ENCODE results near the gene TUBE1.
A peak's percentile ranks its signal among the peaks of the same experiment; 100 is the strongest.
"Not testable (repeated sequence)": the region's sequence is repeated elsewhere in the genome, so short reads cannot be mapped to it uniquely, and the experiment has no call there.

Gene TUBE1

GRCh38 chr6:112087136-112087911 is at the start of gene TUBE1, which contains the start of gene FAM229B:
Gene TUBE1 (minus strand): TSS chr6:112087482. CDS start chr6:112087434, 48 bp downstream.
Gene FAM229B (plus strand): TSS chr6:112087591. CDS start chr6:112099284, 11,693 bp downstream.
- DNase-seq: peak; percentile 98

GRCh38 chr6:112130878-112131277 is 43.6 kb upstream of the TUBE1 start:
- DNase-seq: no peak

GRCh38 chr6:112128208-112128607 is 40.9 kb upstream of the TUBE1 start:
- DNase-seq: no peak

- no peak for DNase-seq
These were observed 36.7 kb upstream of the TUBE1 start for GRCh38 chr6:112123982-112124381.

GRCh38 chr6:112122756-112123155 is 35.5 kb upstream of the TUBE1 start:
- no peak for DNase-seq

- DNase-seq: no peak
These were observed 30.8 kb upstream of the TUBE1 start for GRCh38 chr6:112118034-112118433.

- no peak for DNase-seq
These were observed 30.3 kb upstream of the TUBE1 start for GRCh38 chr6:112117554-112117953.

- no peak for DNase-seq
These were observed 28.9 kb upstream of the TUBE1 start for GRCh38 chr6:112116221-112116620.

GRCh38 chr6:112114577-112115223 is 27.4 kb upstream of the TUBE1 start:
- DNase-seq: no peak

GRCh38 chr6:112113918-112114317 is 26.6 kb upstream of the TUBE1 start:
- no peak for DNase-seq

GRCh38 chr6:112113431-112113830 is 26.1 kb upstream of the TUBE1 start:
- no peak for DNase-seq

- peak; percentile 57 for DNase-seq
These were observed 22.0 kb upstream of the TUBE1 start for GRCh38 chr6:112109262-112109661.

- no peak for DNase-seq
These were observed 19.3 kb upstream of the TUBE1 start for GRCh38 chr6:112106562-112106961.

GRCh38 chr6:112106026-112106425 is 18.7 kb upstream of the TUBE1 start:
- not testable (repeated sequence) for DNase-seq

- no peak for DNase-seq
These were observed 13.3 kb upstream of the TUBE1 start for GRCh38 chr6:112100561-112100960.

- no peak for DNase-seq
These were observed 9.6 kb upstream of the TUBE1 start for GRCh38 chr6:112096901-112097300.

- no peak for DNase-seq
These were observed 634 bp upstream of the TUBE1 start for GRCh38 chr6:112087916-112088315.

- no peak for DNase-seq
These were observed 542 bp downstream of the TUBE1 start for GRCh38 chr6:112086744-112087135.

GRCh38 chr6:112085286-112086065 is 1.8 kb downstream of the TUBE1 start:
- DNase-seq: no peak

GRCh38 chr6:112081569-112081968 is 5.7 kb downstream of the TUBE1 start:
- no peak for DNase-seq

GRCh38 chr6:112066606-112067005 is 20.7 kb downstream of the TUBE1 start:
- DNase-seq: no peak

- no peak for DNase-seq
These were observed 21.8 kb downstream of the TUBE1 start for GRCh38 chr6:112065426-112065986.

GRCh38 chr6:112062966-112063365 is 24.3 kb downstream of the TUBE1 start:
- no peak for DNase-seq
